ENCODE results near the gene ZPLD1. TPM values are rescaled to one million over a fixed set of nuclear protein-coding genes. Genes with fewer than 3 reads are reported as not detected.

Gene ZPLD1
- total RNA-seq, 2 donors from 2014 or later = not detected

DNA sequence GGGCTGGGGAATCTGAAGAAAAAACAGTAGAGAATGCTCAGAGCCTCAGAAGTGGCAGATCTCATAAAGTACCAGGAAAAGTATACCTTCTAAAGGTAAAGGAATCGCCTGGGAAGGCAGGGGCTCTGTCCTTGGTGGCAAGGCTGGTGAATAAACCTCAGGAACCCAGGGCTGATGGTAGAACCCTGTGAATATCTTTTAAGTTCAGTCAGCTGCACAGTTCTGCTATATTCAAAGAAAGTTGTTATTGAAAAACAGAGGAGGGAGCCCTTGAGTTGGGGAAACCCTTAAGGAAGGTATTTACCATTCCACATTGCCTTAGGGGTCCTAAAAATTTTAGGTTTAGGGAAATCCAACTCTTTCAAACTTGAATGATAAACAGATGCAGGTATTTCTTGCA, 31.2 kb downstream of the ZPLD1 start:
- H3K4me3 ChIP-seq = no peak overlapping the region
- DNase-seq (ENCODE audit: low spot score) = no peak
- H3K27ac ChIP-seq = no peak overlapping the region
- H3K9me3 ChIP-seq = no peaks in the 10 kb centered on the region
- no peaks in the 10 kb centered on the region for H3K36me3 ChIP-seq
- TF ChIP-seq, protein P1, sequence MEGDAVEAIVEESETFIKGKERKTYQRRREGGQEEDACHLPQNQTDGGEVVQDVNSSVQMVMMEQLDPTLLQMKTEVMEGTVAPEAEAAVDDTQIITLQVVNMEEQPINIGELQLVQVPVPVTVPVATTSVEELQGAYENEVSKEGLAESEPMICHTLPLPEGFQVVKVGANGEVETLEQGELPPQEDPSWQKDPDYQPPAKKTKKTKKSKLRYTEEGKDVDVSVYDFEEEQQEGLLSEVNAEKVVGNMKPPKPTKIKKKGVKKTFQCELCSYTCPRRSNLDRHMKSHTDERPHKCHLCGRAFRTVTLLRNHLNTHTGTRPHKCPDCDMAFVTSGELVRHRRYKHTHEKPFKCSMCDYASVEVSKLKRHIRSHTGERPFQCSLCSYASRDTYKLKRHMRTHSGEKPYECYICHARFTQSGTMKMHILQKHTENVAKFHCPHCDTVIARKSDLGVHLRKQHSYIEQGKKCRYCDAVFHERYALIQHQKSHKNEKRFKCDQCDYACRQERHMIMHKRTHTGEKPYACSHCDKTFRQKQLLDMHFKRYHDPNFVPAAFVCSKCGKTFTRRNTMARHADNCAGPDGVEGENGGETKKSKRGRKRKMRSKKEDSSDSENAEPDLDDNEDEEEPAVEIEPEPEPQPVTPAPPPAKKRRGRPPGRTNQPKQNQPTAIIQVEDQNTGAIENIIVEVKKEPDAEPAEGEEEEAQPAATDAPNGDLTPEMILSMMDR (IDR thresholded peaks at IDR 0.05) = peak in 1 of 2 donors; percentile 43
- H3K27me3 ChIP-seq = no peaks in the 10 kb centered on the region
- no peaks in the 10 kb centered on the region for H3K4me1 ChIP-seq

- Histone ChIP-seq H3K4me3 (no peak overlapping the region), H3K4me1 (no peaks in the 10 kb centered on the region), H3K36me3 (no peaks in the 10 kb centered on the region), H3K9me3 (no peaks in the 10 kb centered on the region), H3K27ac (no peak overlapping the region), H3K27me3 (no peaks in the 10 kb centered on the region)
- TF ChIP-seq, protein P1 (IDR thresholded peaks at IDR 0.05) = no peak
- no peak for DNase-seq (ENCODE audit: low spot score)
These were observed 35.3 kb downstream of the ZPLD1 start for GRCh38 chr3:102470066-102470465.

- Histone ChIP-seq H3K9me3 (no peaks in the 10 kb centered on the region), H3K27me3 (no peaks in the 10 kb centered on the region), H3K4me1 (no peaks in the 10 kb centered on the region), H3K36me3 (no peaks in the 10 kb centered on the region), H3K4me3 (no peak overlapping the region), H3K27ac (no peak overlapping the region)
- DNase-seq (ENCODE audit: low spot score) = no peak
- TF ChIP-seq, protein P1 (IDR thresholded peaks at IDR 0.05) = no peak
These were observed 36.2 kb downstream of the ZPLD1 start for GRCh38 chr3:102471001-102471400.

DNA sequence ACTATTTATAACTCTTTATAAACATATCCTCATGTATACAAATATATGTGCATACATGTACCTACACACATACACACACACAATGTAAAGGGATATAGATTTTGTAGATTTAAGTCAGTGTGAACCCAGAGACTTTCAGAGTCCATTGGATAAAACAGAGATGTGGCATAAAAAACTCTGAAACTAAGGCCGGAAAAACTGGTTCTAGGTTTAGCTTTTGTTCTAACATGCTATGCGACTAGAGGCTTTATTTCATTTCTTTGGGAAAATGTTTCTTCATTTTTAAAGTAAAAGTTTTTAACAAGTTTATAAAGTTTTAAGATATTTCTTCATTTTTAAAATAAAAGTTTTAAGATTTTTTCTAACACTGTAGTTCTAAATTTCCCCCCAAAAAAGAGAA, 36.7 kb downstream of the ZPLD1 start:
- no peak for DNase-seq (ENCODE audit: low spot score)
- H3K4me3 ChIP-seq = no peak overlapping the region
- TF ChIP-seq, protein P1 (IDR thresholded peaks at IDR 0.05) = no peak

DNA sequence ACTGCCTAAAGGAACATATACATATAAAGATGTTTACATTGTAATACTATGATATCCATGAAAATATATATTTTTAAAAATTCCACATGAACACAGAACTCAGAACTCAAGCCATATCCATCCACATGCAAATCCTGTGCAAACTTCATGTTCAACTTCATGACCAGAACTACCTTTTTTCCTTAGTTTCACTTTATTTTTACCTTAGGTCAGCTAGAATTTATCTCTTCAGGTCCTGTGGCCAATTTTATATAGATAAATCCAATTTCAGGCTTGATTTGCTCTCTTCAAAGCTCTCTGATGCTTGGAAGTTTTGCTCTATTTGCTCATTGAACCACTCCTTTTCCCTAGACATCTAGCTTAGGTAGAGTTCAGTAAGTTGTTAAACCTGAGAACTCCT, 38.8 kb downstream of the ZPLD1 start:
- H3K4me1 ChIP-seq = no peaks in the 10 kb centered on the region
- no peak for DNase-seq (ENCODE audit: low spot score)
- H3K27ac ChIP-seq = no peak overlapping the region
- H3K27me3 ChIP-seq = no peaks in the 10 kb centered on the region
- no peaks in the 10 kb centered on the region for H3K36me3 ChIP-seq
- H3K4me3 ChIP-seq = no peak overlapping the region
- no peaks in the 10 kb centered on the region for H3K9me3 ChIP-seq
- TF ChIP-seq, protein P1 (IDR thresholded peaks at IDR 0.05) = no peak

More for the DNA sequence above, 36.7 kb downstream of the ZPLD1 start:
- Histone ChIP-seq H3K36me3 (no peaks in the 10 kb centered on the region), H3K9me3 (no peaks in the 10 kb centered on the region), H3K27me3 (no peaks in the 10 kb centered on the region), H3K4me1 (no peaks in the 10 kb centered on the region), H3K27ac (no peak overlapping the region)

- DNase-seq (ENCODE audit: low spot score) = no peak
- Histone ChIP-seq H3K27ac (no peak overlapping the region), H3K4me3 (no peak overlapping the region), H3K36me3 (no peaks in the 10 kb centered on the region), H3K27me3 (no peaks in the 10 kb centered on the region), H3K4me1 (no peaks in the 10 kb centered on the region), H3K9me3 (no peaks in the 10 kb centered on the region)
- TF ChIP-seq, protein P1 (IDR thresholded peaks at IDR 0.05) = no peak
These were observed 39.4 kb downstream of the ZPLD1 start for GRCh38 chr3:102474207-102474606.

Measured in right atrium auricular region (tissue), 2 donors.